Subcutaneous adipose tissue (tissue), 4 donors: Measurements from ENCODE around the gene PEX5L. TPM values are rescaled to one million over a fixed set of nuclear protein-coding genes. Genes with fewer than 3 reads are reported as not detected.

Experiments used
- CTCF ChIP-seq: fragments of 450-650 bp; IDR thresholded peaks from one replicate; pipeline ENCODE4 v1.5.1; 2016; ENCODE audit warnings: low read depth, mild to moderate bottlenecking, control low read depth, antibody characterized with exemption, moderate library complexity
- total RNA-seq, 4 donors: library from RNA; depleted of rRNA; stranded (reverse); fragments of >200 nt; gene quantifications; one replicate each; pipeline ENCODE4 v1.1.0, GENCODE V29; 2016

PEX5L gene
- total RNA-seq, 4 donors from 2014 or later = under 0.01 to 0.34 TPM; not detected in 2

GRCh38 chr3:179829401-179829800 is 207.3 kb downstream of the PEX5L start:
- TF ChIP-seq CTCF = no peak

GRCh38 chr3:179828738-179829137 is 208.0 kb downstream of the PEX5L start:
- TF ChIP-seq CTCF = no peak

- no peak for TF ChIP-seq CTCF
These were observed 210.5 kb downstream of the PEX5L start for GRCh38 chr3:179826247-179826637.

GRCh38 chr3:179825527-179826246 is 211.1 kb downstream of the PEX5L start:
- TF ChIP-seq CTCF = no peak

GRCh38 chr3:179822296-179822695 is 214.4 kb downstream of the PEX5L start:
- no peak for TF ChIP-seq CTCF

- no peak for TF ChIP-seq CTCF
These were observed 217.4 kb downstream of the PEX5L start for GRCh38 chr3:179819379-179819778.

GRCh38 chr3:179812096-179812382 is 224.7 kb downstream of the PEX5L start:
- no peak for TF ChIP-seq CTCF
